Tibial artery (tissue), 4 donors: ENCODE measurements around the gene PHC3.

ENCODE experiments used
- DNase-seq, 2 donors: peaks; one replicate each; pipeline ENCODE4 v3.0.0-alpha.2; 2019
- H3K27ac ChIP-seq, 2 donors: fragments of 200-600 bp; sonication (generic) in 1 of 2; 1 replicate in 1 of 2; 2 replicates in 1 of 2; pipeline ENCODE4 v1.5.1; 2018 to 2019; ENCODE audit warnings: mild to moderate bottlenecking in 1 of 2
- H3K27me3 ChIP-seq, 2 donors: fragments of 200-600 bp; sonication (generic) in 1 of 2; one replicate each; pipeline versions ENCODE4 v1.5.1 to v1.6.0; 2016 to 2019
- H3K36me3 ChIP-seq, 3 donors: fragments of 200-600 bp; sonication (generic) in 2 of 3; one replicate each; pipeline ENCODE4 v1.5.1; 2016 to 2019; ENCODE audit warnings: mild to moderate bottlenecking in 2 of 3
- H3K4me1 ChIP-seq, 4 donors: fragments of 200-600 bp; sonication (generic) in 2 of 4; 1 replicate in 3 of 4; 2 replicates in 1 of 4; pipeline ENCODE4 v1.5.1; 2016 to 2019
- H3K4me3 ChIP-seq, 2 donors: fragments of 200-600 bp; sonication (generic) in 1 of 2; 1 replicate in 1 of 2; 2 replicates in 1 of 2; pipeline ENCODE4 v1.5.1; 2018 to 2019; ENCODE audit warnings: mild to moderate bottlenecking in 2 of 2
- H3K9me3 ChIP-seq, 3 donors: fragments of 200-600 bp; sonication (generic) in 1 of 3; one replicate each; pipeline ENCODE4 v1.5.1; 2016 to 2019
- CTCF ChIP-seq, 2 experiments: fragments of 200-600 bp in 1 of 2; fragments of 450-650 bp in 1 of 2; IDR thresholded peaks; one replicate each; pipeline ENCODE4 v1.5.1; 2017 to 2019; ENCODE audit warnings: antibody characterized with exemption in 2 of 2, mild to moderate bottlenecking in 1 of 2, moderate library complexity in 1 of 2
- intact Hi-C: fragments of 100-400 bp; cut with DNase I; formaldehyde crosslinking; loops from one replicate; pipeline ENCODE4 v1.15.0; 2023; ENCODE audit warnings: low total_unique reads

The PHC3 gene

GRCh38 chr3:170180079-170180907, 1.2 kb downstream of the PHC3 start:
- peak overlapping the region; percentile 96 for H3K27ac ChIP-seq
- intact Hi-C loops, result loop anchor here (5.0 to 10.0 kb wide), 2 partner anchors 177 to 415 kb away; partner anchors contain the start of genes ACTRT3, SKIL and TERC
- H3K36me3 ChIP-seq, result peaks cover 23 to 32% (median 31%) of the 10 kb centered on the region in 3 donors
- H3K9me3 ChIP-seq, result no peaks in the 10 kb centered on the region
- no peak for DNase-seq
- TF ChIP-seq CTCF (IDR thresholded peaks at IDR 0.05), result no peak
- H3K4me1 ChIP-seq, result peaks cover 0 to 40% (median 13%) of the 10 kb centered on the region in 4 donors
- H3K4me3 ChIP-seq, result peak overlapping the region; percentile 82 to 83
- no peaks in the 10 kb centered on the region for H3K27me3 ChIP-seq

- Histone ChIP-seq H3K36me3 (peaks cover 32 to 35% (median 32%) of the 10 kb centered on the region in 3 donors), H3K27me3 (no peaks in the 10 kb centered on the region), H3K4me3 (peak overlapping the region; percentile 82 to 83), H3K9me3 (no peaks in the 10 kb centered on the region), H3K4me1 (peaks cover 0 to 49% (median 13%) of the 10 kb centered on the region in 4 donors), H3K27ac (peak overlapping the region; percentile 96)
- intact Hi-C loops, result no loop called here
- DNase-seq, result no peak
- TF ChIP-seq CTCF (IDR thresholded peaks at IDR 0.05), result no peak
Measured at GRCh38 chr3:170179432-170179831, 2.1 kb downstream of the PHC3 start.

GRCh38 chr3:170178651-170179050, 2.9 kb downstream of the PHC3 start:
- no peak for DNase-seq
- H3K9me3 ChIP-seq, result no peaks in the 10 kb centered on the region
- TF ChIP-seq CTCF (IDR thresholded peaks at IDR 0.05), result no peak
- H3K27ac ChIP-seq, result no peak overlapping the region
- H3K4me1 ChIP-seq, result peaks cover 0 to 57% (median 17%) of the 10 kb centered on the region in 4 donors
- no peaks in the 10 kb centered on the region for H3K27me3 ChIP-seq
- H3K4me3 ChIP-seq, result no peak overlapping the region
- intact Hi-C loops, result no loop called here
- peaks cover 35 to 39% (median 38%) of the 10 kb centered on the region in 3 donors for H3K36me3 ChIP-seq

- Histone ChIP-seq H3K36me3 (peaks cover 65 to 86% (median 70%) of the 10 kb centered on the region in 3 donors), H3K9me3 (no peaks in the 10 kb centered on the region), H3K27ac (no peak overlapping the region), H3K4me3 (no peak overlapping the region), H3K27me3 (no peaks in the 10 kb centered on the region), H3K4me1 (peaks cover 0 to 40% (median 5%) of the 10 kb centered on the region in 4 donors)
- no peak for TF ChIP-seq CTCF (IDR thresholded peaks at IDR 0.05)
- no peak for DNase-seq
- intact Hi-C loops, result no loop called here
Measured at GRCh38 chr3:170171563-170171962, 10.0 kb downstream of the PHC3 start.

- intact Hi-C loops, result no loop called here
- no peak overlapping the region for H3K27ac ChIP-seq
Measured at GRCh38 chr3:170164717-170165116, 16.8 kb downstream of the PHC3 start.

More at GRCh38 chr3:170164717-170165116, 16.8 kb downstream of the PHC3 start:
- H3K36me3 ChIP-seq, result peaks cover 24 to 73% (median 31%) of the 10 kb centered on the region in 3 donors
- no peaks in the 10 kb centered on the region for H3K9me3 ChIP-seq
- no peak overlapping the region for H3K4me3 ChIP-seq
- no peak for TF ChIP-seq CTCF (IDR thresholded peaks at IDR 0.05)
- H3K4me1 ChIP-seq, result peaks cover 0 to 22% (median 9%) of the 10 kb centered on the region in 4 donors
- DNase-seq, result no peak
- no peaks in the 10 kb centered on the region for H3K27me3 ChIP-seq
